Caki2 (cell line): ENCODE data around the gene TNRC6B. TPM values are rescaled to one million over a fixed set of nuclear protein-coding genes. Genes with fewer than 3 reads are reported as not detected.

ENCODE experiments used
- DNase-seq: peaks from one replicate; pipeline ENCODE4 v3.0.0-alpha.2; 2015; ENCODE audit warnings: low read depth
- in situ Hi-C: cut with HindIII; loops from 2 replicates; pipeline ENCODE4 v1.10.0; 2016; ENCODE audit warnings: low sequenced_read_pairs, low pct_unique_long_range_greater_than_20kb, mixed read lengths
- total RNA-seq: library from RNA; depleted of rRNA; stranded (reverse); fragments of >200 nt; shearing (Covaris generic); gene quantifications from 2 replicates; pipeline ENCODE4 v1.2.3, GENCODE V29; 2014; ENCODE audit warnings: low replicate concordance

TNRC6B gene
- total RNA-seq, 1 experiment from 2014 or later = 7.7 TPM

- no peak for DNase-seq
- in situ Hi-C loops = no loop called here
Observed at GRCh38 chr22:40258017-40258416, 80.3 kb downstream of the TNRC6B start.

GRCh38 chr22:40258501-40258915, 80.8 kb downstream of the TNRC6B start:
- peak; percentile 76 for DNase-seq
- in situ Hi-C loops = no loop called here

- DNase-seq = no peak
- in situ Hi-C loops = no loop called here
Observed at GRCh38 chr22:40261783-40262182, 84.1 kb downstream of the TNRC6B start.

GRCh38 chr22:40263191-40263590, 85.5 kb downstream of the TNRC6B start:
- in situ Hi-C loops = no loop called here
- DNase-seq = no peak

- in situ Hi-C loops = no loop called here
- DNase-seq = no peak
Observed at GRCh38 chr22:40265783-40266182, 88.1 kb downstream of the TNRC6B start.

- in situ Hi-C loops = no loop called here
- DNase-seq = no peak
Observed at GRCh38 chr22:40270031-40270430, 92.3 kb downstream of the TNRC6B start.

GRCh38 chr22:40270748-40271373, 93.1 kb downstream of the TNRC6B start:
- DNase-seq = no peak
- in situ Hi-C loops = no loop called here

GRCh38 chr22:40271440-40271839, 93.7 kb downstream of the TNRC6B start:
- in situ Hi-C loops = no loop called here
- DNase-seq = no peak

- DNase-seq = peak; percentile 41
- in situ Hi-C loops = no loop called here
Observed at GRCh38 chr22:40273319-40273718, 95.6 kb downstream of the TNRC6B start.

GRCh38 chr22:40276996-40277823, 99.5 kb downstream of the TNRC6B start:
- in situ Hi-C loops = no loop called here
- DNase-seq = no peak

GRCh38 chr22:40279017-40279416, 101.3 kb downstream of the TNRC6B start:
- in situ Hi-C loops = no loop called here
- DNase-seq = no peak

GRCh38 chr22:40281717-40282116, 104.0 kb downstream of the TNRC6B start:
- no peak for DNase-seq
- in situ Hi-C loops = no loop called here

GRCh38 chr22:40285513-40285912, 107.8 kb downstream of the TNRC6B start:
- in situ Hi-C loops = no loop called here
- no peak for DNase-seq

- DNase-seq = no peak
- in situ Hi-C loops = no loop called here
Observed at GRCh38 chr22:40289991-40290459, 112.3 kb downstream of the TNRC6B start.

- in situ Hi-C loops = no loop called here
- no peak for DNase-seq
Observed at GRCh38 chr22:40290516-40290915, 112.8 kb downstream of the TNRC6B start.

GRCh38 chr22:40294696-40295095, 117.0 kb downstream of the TNRC6B start:
- in situ Hi-C loops = no loop called here
- no peak for DNase-seq

- in situ Hi-C loops = no loop called here
- no peak for DNase-seq
Observed at GRCh38 chr22:40300316-40300715, 122.6 kb downstream of the TNRC6B start.

- DNase-seq = no peak
- in situ Hi-C loops = no loop called here
Observed at GRCh38 chr22:40300884-40301672, 123.4 kb downstream of the TNRC6B start.

GRCh38 chr22:40302149-40302548, 124.4 kb downstream of the TNRC6B start:
- in situ Hi-C loops = no loop called here
- no peak for DNase-seq
